ENCODE data around the gene PSME3. TPM values are rescaled to one million over a fixed set of nuclear protein-coding genes. Genes with fewer than 3 reads are reported as not detected.

The PSME3 gene
- total and polyA plus RNA-seq, 7 donors: 34.3 to 94.9 (median 59.7) TPM

DNA sequence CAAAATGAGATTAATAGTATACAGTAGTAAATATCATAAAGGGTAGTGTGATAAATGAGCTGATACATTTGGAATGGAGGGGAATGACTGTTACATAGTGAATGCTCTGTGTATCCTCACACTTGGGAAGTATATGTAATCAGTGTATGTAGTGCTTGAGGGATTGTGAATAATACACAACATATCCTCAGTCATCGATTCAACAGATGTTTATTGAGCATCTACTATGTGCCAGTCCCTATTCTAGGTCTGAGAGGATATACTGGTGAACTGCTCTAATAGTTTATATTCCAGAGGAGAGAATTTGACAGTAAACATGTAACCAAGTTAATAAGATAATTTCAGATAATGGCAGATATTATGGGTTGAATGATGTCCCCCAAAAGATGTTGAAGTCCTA lies 5.7 kb upstream of the PSME3 start:
- 90 to 98% methylated on average over 1 of the region's 1 CpG for WGBS, 2 donors
- DNase-seq: no peak
- no peaks in the 10 kb centered on the region for H3K9me3 ChIP-seq
- intact Hi-C loops (cut with DNase I): loop anchor here (10.0 kb wide), 1 partner anchor 253 kb away; the partner anchor contains the start of gene PSMC3IP
- H3K27ac ChIP-seq: no peak overlapping the region
- no peaks in the 10 kb centered on the region for H3K27me3 ChIP-seq
- no peak for TF ChIP-seq POLR2A (IDR thresholded peaks at IDR 0.05)
- TF ChIP-seq, protein P1, sequence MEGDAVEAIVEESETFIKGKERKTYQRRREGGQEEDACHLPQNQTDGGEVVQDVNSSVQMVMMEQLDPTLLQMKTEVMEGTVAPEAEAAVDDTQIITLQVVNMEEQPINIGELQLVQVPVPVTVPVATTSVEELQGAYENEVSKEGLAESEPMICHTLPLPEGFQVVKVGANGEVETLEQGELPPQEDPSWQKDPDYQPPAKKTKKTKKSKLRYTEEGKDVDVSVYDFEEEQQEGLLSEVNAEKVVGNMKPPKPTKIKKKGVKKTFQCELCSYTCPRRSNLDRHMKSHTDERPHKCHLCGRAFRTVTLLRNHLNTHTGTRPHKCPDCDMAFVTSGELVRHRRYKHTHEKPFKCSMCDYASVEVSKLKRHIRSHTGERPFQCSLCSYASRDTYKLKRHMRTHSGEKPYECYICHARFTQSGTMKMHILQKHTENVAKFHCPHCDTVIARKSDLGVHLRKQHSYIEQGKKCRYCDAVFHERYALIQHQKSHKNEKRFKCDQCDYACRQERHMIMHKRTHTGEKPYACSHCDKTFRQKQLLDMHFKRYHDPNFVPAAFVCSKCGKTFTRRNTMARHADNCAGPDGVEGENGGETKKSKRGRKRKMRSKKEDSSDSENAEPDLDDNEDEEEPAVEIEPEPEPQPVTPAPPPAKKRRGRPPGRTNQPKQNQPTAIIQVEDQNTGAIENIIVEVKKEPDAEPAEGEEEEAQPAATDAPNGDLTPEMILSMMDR (IDR thresholded peaks at IDR 0.05): no peak
- no peak for TF ChIP-seq EP300 (IDR thresholded peaks at IDR 0.05)
- TF ChIP-seq POLR2AphosphoS5 (IDR thresholded peaks at IDR 0.05): no peak
- H3K4me3 ChIP-seq: no peak overlapping the region
- H3K4me1 ChIP-seq: peaks cover 0 to 21% (median 18%) of the 10 kb centered on the region in 4 donors
- peaks cover 0 to 1% (median 0%) of the 10 kb centered on the region in 4 donors for H3K36me3 ChIP-seq

DNA sequence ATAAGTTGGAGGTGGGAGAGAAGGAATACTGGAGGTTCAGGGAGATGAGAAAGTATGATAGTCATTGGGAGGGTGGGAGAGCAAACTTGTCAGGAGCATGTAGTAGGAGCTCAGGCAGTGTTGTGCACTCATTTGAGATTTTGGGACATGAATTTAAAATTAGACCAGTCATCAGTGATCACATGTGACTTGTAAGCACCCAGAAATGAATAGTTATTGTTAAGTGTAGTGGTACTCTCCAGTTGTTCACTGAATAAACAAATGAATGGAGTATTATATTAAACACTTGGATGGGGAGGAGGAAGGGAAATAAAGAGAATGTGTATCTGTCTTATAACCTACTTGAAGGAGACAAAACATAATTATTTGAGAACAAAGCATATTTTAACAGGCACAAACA lies 2.2 kb upstream of the PSME3 start:
- no peak overlapping the region for H3K4me3 ChIP-seq
- no peaks in the 10 kb centered on the region for H3K9me3 ChIP-seq
- H3K27ac ChIP-seq: no peak overlapping the region
- H3K36me3 ChIP-seq: peaks cover 0 to 13% (median 4%) of the 10 kb centered on the region in 4 donors
- TF ChIP-seq, protein P1 (IDR thresholded peaks at IDR 0.05): no peak
- TF ChIP-seq EP300 (IDR thresholded peaks at IDR 0.05) (no peak), POLR2AphosphoS5 (IDR thresholded peaks at IDR 0.05) (no peak), POLR2A (IDR thresholded peaks at IDR 0.05) (no peak)
- H3K27me3 ChIP-seq: no peaks in the 10 kb centered on the region
- peaks cover 0 to 26% (median 16%) of the 10 kb centered on the region in 4 donors for H3K4me1 ChIP-seq
- intact Hi-C loops (cut with DNase I): no loop called here
- DNase-seq: no peak

DNA sequence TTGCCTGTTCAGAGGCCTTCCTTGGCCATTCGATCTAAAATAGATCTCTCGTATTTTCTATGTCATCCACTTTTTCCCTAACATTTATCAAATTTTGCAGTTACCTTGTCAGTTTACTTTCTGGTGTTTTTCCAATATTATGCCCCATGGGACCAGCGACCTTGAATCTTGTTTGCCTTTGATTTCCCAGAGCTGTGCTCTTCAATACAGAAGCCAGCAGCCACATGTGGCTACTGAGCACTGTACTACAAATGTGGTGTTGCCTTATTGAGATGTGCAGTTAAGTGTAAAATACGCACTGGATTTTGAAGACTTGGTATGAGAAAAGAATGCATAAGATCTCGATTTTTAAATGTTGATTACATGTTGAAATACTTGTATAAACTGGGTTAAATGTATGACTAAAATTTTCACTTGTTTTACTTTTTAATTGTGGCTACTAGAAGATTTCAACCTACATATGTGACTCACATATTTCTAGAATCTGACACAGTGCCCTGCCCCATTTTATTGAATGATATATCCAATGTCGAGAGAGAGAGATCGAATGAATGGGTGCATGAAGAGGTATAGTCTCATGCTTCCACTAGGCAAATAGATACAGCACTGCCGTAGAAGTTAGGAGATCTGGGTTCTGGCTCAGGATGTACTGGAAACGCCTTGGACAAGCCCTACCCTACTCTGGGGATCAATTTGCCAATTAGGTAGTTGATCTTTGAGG lies 824 bp upstream of the PSME3 start:
- no peak for TF ChIP-seq POLR2AphosphoS5 (IDR thresholded peaks at IDR 0.05)
- no peak for TF ChIP-seq POLR2A (IDR thresholded peaks at IDR 0.05)
- TF ChIP-seq, protein P1 (IDR thresholded peaks at IDR 0.05): peak in 1 of 4 experiments; percentile 4
- TF ChIP-seq EP300 (IDR thresholded peaks at IDR 0.05): no peak
- Histone ChIP-seq H3K4me3 (peak overlapping the region; percentile 67 to 88 (median 84)), H3K27me3 (no peaks in the 10 kb centered on the region), H3K9me3 (no peaks in the 10 kb centered on the region), H3K36me3 (peaks cover 12 to 27% (median 13%) of the 10 kb centered on the region in 4 donors), H3K4me1 (peaks cover 0 to 26% (median 16%) of the 10 kb centered on the region in 4 donors), H3K27ac (peak overlapping the region; percentile 83 to 94 (median 86))
- intact Hi-C loops (cut with DNase I): no loop called here
- 41 to 53% methylated on average over 9 of the region's 9 CpGs for WGBS, 2 donors
- no peak for DNase-seq

DNA sequence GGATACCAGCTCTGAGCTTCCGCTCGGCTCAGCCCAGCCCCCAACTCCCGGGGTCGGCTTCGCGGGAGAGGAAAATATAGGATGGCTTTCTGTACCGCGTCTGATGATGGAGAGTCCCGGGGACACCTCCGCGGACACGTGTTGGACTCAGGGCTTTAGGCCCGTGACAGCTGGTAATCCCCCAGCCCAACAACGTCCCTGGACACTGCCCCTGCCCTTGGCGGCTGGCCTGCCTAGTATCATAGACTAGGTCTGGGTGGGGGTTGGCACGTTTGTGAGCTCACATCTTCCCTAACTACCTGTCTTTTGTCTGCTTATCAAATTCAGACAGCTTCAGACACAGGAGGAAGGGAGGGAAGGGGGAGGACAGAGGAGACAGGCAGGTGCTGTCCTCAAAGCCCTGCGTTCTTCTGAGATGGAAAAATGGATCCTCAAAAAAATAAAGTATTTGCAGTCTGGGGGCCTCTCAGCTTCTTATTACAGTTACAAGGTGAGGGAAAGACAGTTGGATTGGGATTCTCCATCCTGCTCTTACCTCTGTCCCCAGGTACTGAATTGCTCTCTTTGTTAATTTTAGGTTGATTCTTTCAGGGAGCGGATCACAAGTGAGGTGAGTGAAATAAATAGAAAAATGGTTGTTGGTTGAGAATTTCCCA lies 698 bp downstream of the PSME3 start:
- H3K27ac ChIP-seq: peak overlapping the region; percentile 83 to 94 (median 86)
- 6% methylated on average over 18 of the region's 18 CpGs for WGBS, 2 donors
- DNase-seq: no peak
- peaks cover 0 to 26% (median 16%) of the 10 kb centered on the region in 4 donors for H3K4me1 ChIP-seq
- H3K27me3 ChIP-seq: no peaks in the 10 kb centered on the region
- TF ChIP-seq EP300 (IDR thresholded peaks at IDR 0.05) (no peak), POLR2AphosphoS5 (IDR thresholded peaks at IDR 0.05) (no peak), POLR2A (IDR thresholded peaks at IDR 0.05) (no peak)
- TF ChIP-seq, protein P1 (IDR thresholded peaks at IDR 0.05): no peak
- peak overlapping the region; percentile 67 to 88 (median 84) for H3K4me3 ChIP-seq
- no peaks in the 10 kb centered on the region for H3K9me3 ChIP-seq
- peaks cover 27 to 42% (median 29%) of the 10 kb centered on the region in 4 donors for H3K36me3 ChIP-seq
- intact Hi-C loops (cut with DNase I): no loop called here
